Loucy (cell line): ENCODE results near the gene NFYA.
A peak's percentile ranks its signal among the peaks of the same experiment; 100 is the strongest.

Experiments
- H2AFZ ChIP-seq: fragments of 200-600 bp; sonication (generic); 2 replicates; pipeline ENCODE4 v1.6.0; 2016; ENCODE audit warnings: antibody characterized with exemption, mild to moderate bottlenecking, low read length, moderate library complexity
- H3F3A ChIP-seq: fragments of 200-600 bp; 2 replicates; pipeline ENCODE4 v1.6.0; 2016; ENCODE audit warnings: antibody characterized with exemption, low read depth, mild to moderate bottlenecking
- H3K27me3 ChIP-seq: fragments of 200-600 bp; sonication (generic); 2 replicates; pipeline ENCODE4 v1.6.1; 2014; ENCODE audit warnings: low read length, mild to moderate bottlenecking; ENCODE audit not compliant: insufficient read depth, poor library complexity, severe bottlenecking
- H3K36me3 ChIP-seq: fragments of 200-600 bp; sonication (generic); 2 replicates; pipeline ENCODE4 v1.6.1; 2016; ENCODE audit warnings: low read length; ENCODE audit not compliant: insufficient read depth
- H3K4me1 ChIP-seq: fragments of 200-600 bp; sonication (generic); 2 replicates; pipeline ENCODE4 v1.5.1; 2014; ENCODE audit warnings: low read length, mild to moderate bottlenecking; ENCODE audit not compliant: insufficient read depth, poor library complexity, severe bottlenecking
- H3K4me2 ChIP-seq: fragments of 200-600 bp; sonication (generic); 2 replicates; pipeline ENCODE4 v1.6.0; 2014; ENCODE audit warnings: antibody characterized with exemption, low read length, low read depth, mild to moderate bottlenecking; ENCODE audit not compliant: poor library complexity, severe bottlenecking
- H3K4me3 ChIP-seq: fragments of 200-600 bp; sonication (generic); 2 replicates; pipeline ENCODE4 v1.5.1; 2014; ENCODE audit warnings: low read length, mild to moderate bottlenecking, mixed read lengths; ENCODE audit not compliant: poor library complexity, severe bottlenecking
- H3K79me2 ChIP-seq: fragments of 200-600 bp; sonication (generic); 2 replicates; pipeline ENCODE4 v1.6.1; 2014; ENCODE audit warnings: low read length; ENCODE audit not compliant: insufficient read depth
- H3K9ac ChIP-seq: fragments of 200-600 bp; sonication (generic); 2 replicates; pipeline ENCODE4 v1.6.0; 2014; ENCODE audit warnings: mild to moderate bottlenecking, low read depth, low read length, moderate library complexity; ENCODE audit not compliant: poor library complexity, severe bottlenecking
- H3K9me2 ChIP-seq: fragments of 200-600 bp; sonication (generic); replicated peaks from 2 replicates; pipeline ENCODE4 v1.6.1; 2016; ENCODE audit warnings: low read depth, low read length, mixed read lengths
- H3K9me3 ChIP-seq: fragments of 200-600 bp; sonication (generic); 2 replicates; pipeline ENCODE4 v1.6.1; 2014; ENCODE audit warnings: mild to moderate bottlenecking, antibody characterized with exemption, low read length, low read depth; ENCODE audit not compliant: insufficient read depth
- H4K20me1 ChIP-seq: fragments of 200-600 bp; sonication (generic); 2 replicates; pipeline ENCODE4 v1.6.0; 2014; ENCODE audit warnings: antibody characterized with exemption, low read length, mild to moderate bottlenecking; ENCODE audit not compliant: insufficient read depth, poor library complexity, severe bottlenecking
- EZH2phosphoT487 ChIP-seq: fragments of 200-600 bp; IDR thresholded peaks from 2 replicates; pipeline ENCODE4 v1.6.1; 2018; ENCODE audit warnings: antibody characterized with exemption, mild to moderate bottlenecking, moderate library complexity, borderline replicate concordance
- TF ChIP-seq, protein P1 (sequence below): fragments of 200-600 bp; sonication (generic); conservative IDR thresholded peaks from 2 replicates; pipeline ENCODE4 v1.5.1; 2014; ENCODE audit warnings: mild to moderate bottlenecking, antibody characterized with exemption, low read length

Gene NFYA

GRCh38 chr6:41092421-41093140 is 19.8 kb downstream of the NFYA start:
- no peaks in the 10 kb centered on the region for H3K9me2 ChIP-seq
- no peak overlapping the region for H3K4me3 ChIP-seq
- no peaks in the 10 kb centered on the region for H3K4me1 ChIP-seq
- no peak overlapping the region for H3K4me2 ChIP-seq
- no peak overlapping the region for H3K9ac ChIP-seq
- TF ChIP-seq, protein P1, sequence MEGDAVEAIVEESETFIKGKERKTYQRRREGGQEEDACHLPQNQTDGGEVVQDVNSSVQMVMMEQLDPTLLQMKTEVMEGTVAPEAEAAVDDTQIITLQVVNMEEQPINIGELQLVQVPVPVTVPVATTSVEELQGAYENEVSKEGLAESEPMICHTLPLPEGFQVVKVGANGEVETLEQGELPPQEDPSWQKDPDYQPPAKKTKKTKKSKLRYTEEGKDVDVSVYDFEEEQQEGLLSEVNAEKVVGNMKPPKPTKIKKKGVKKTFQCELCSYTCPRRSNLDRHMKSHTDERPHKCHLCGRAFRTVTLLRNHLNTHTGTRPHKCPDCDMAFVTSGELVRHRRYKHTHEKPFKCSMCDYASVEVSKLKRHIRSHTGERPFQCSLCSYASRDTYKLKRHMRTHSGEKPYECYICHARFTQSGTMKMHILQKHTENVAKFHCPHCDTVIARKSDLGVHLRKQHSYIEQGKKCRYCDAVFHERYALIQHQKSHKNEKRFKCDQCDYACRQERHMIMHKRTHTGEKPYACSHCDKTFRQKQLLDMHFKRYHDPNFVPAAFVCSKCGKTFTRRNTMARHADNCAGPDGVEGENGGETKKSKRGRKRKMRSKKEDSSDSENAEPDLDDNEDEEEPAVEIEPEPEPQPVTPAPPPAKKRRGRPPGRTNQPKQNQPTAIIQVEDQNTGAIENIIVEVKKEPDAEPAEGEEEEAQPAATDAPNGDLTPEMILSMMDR: peak; percentile 58
- TF ChIP-seq EZH2phosphoT487: no peak
- H4K20me1 ChIP-seq: peaks cover 15% of the 10 kb centered on the region
- H2AFZ ChIP-seq: no peak overlapping the region
- H3K79me2 ChIP-seq: peaks cover 3% of the 10 kb centered on the region; the same call in 1 of the 2 replicates
- H3K27me3 ChIP-seq: no peaks in the 10 kb centered on the region
- peaks cover 96% of the 10 kb centered on the region for H3K36me3 ChIP-seq
- H3K9me3 ChIP-seq: no peaks in the 10 kb centered on the region
- H3F3A ChIP-seq: peaks cover 4% of the 10 kb centered on the region; the same call in 1 of the 2 replicates

- H3K4me3 ChIP-seq: no peak overlapping the region
- no peaks in the 10 kb centered on the region for H3K9me3 ChIP-seq
- H4K20me1 ChIP-seq: peaks cover 14% of the 10 kb centered on the region
- H3K4me1 ChIP-seq: no peaks in the 10 kb centered on the region
- H3F3A ChIP-seq: peaks cover 4% of the 10 kb centered on the region; the same call in 1 of the 2 replicates
- no peaks in the 10 kb centered on the region for H3K27me3 ChIP-seq
- no peak overlapping the region for H2AFZ ChIP-seq
- no peaks in the 10 kb centered on the region for H3K79me2 ChIP-seq
- no peak overlapping the region for H3K4me2 ChIP-seq
- H3K36me3 ChIP-seq: peaks cover 97% of the 10 kb centered on the region
- H3K9ac ChIP-seq: no peak overlapping the region
- no peaks in the 10 kb centered on the region for H3K9me2 ChIP-seq
- TF ChIP-seq, protein P1: no peak
- TF ChIP-seq EZH2phosphoT487: no peak
Observed at GRCh38 chr6:41093729-41094128, 21.0 kb downstream of the NFYA start.

DNA sequence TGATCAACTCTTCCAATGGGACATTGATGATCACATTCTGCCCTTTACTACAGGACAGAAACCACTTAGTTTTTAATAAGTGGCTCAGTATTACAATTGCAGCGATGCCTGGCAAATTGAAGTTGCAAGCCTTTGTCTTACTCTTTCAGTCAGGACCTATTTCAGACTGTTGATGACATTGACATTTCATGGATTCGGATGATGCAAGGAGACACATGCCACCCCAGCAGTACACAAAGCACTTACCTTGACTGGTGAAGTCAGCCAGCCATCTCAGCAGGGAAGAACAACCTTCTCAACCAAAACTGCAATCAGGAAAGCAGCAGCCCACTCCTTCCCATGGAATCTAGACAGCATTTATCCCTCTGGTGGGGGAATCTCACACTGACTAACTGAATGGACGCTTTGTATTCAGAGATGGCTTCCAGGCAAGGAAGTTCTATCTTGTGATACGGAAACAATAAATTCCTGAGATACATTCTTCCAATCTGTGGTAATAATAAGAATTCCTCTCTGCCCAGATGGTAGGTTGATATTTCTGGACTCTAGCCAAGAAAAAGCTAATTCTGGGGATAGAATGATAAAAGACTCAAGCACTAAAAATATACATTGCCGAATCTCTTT is 24.8 kb downstream of the NFYA start:
- Histone ChIP-seq H3K36me3 (peaks cover 92% of the 10 kb centered on the region), H4K20me1 (peaks cover 20% of the 10 kb centered on the region)

More for the DNA sequence above, 24.8 kb downstream of the NFYA start:
- Histone ChIP-seq H3K4me2 (no peak overlapping the region), H3K9me2 (no peaks in the 10 kb centered on the region), H3K27me3 (no peaks in the 10 kb centered on the region), H3F3A (no peaks in the 10 kb centered on the region), H3K4me1 (no peaks in the 10 kb centered on the region), H3K79me2 (no peaks in the 10 kb centered on the region), H3K4me3 (no peak overlapping the region), H3K9ac (no peak overlapping the region), H2AFZ (no peak overlapping the region), H3K9me3 (no peaks in the 10 kb centered on the region)
- TF ChIP-seq, protein P1: no peak
- no peak for TF ChIP-seq EZH2phosphoT487
